Activated B cell treated with CpG ODN at 0.5 μM for 24 hours (primary cell): ENCODE measurements around the gene P2RX2. TPM values are rescaled to one million over a fixed set of nuclear protein-coding genes. Genes with fewer than 3 reads are reported as not detected.

Source experiments
- ATAC-seq: fragments of 200-7000 bp; cut with Tn5 transposase; one replicate; pipeline ENCODE4 v1.10.0; 2021; ENCODE audit warnings: low read depth, mild to moderate bottlenecking, moderate library complexity
- CTCF ChIA-PET: fragments of 350-600 bp; sonication (Branson Sonifier 250); formaldehyde crosslinking; loops from one replicate; lab custom pipeline; 2021; ENCODE audit warnings: antibody characterized with exemption; lab: Charles Lee
- POLR2A ChIA-PET: fragments of 350-600 bp; sonication (Branson Sonifier 250); formaldehyde crosslinking; loops from one replicate; lab custom pipeline; 2021; ENCODE audit warnings: antibody characterized with exemption; lab: Charles Lee
- DNase-seq: peaks from one replicate; pipeline ENCODE4 v3.0.0; 2022
- H3K27ac Mint-ChIP-seq: one replicate; pipeline ENCODE4 v1.8.0; 2020; ENCODE audit warnings: mixed read lengths
- H3K27me3 Mint-ChIP-seq: one replicate; pipeline ENCODE4 v1.8.0; 2021; ENCODE audit warnings: mixed read lengths
- H3K36me3 Mint-ChIP-seq: one replicate; pipeline ENCODE4 v1.8.0; 2021; ENCODE audit warnings: low read depth, mixed read lengths
- H3K4me1 Mint-ChIP-seq: one replicate; pipeline ENCODE4 v1.8.0; 2021; ENCODE audit warnings: mixed read lengths
- H3K4me3 Mint-ChIP-seq: one replicate; pipeline ENCODE4 v1.8.0; 2020; ENCODE audit warnings: mild to moderate bottlenecking, mixed read lengths
- H3K9me3 Mint-ChIP-seq: one replicate; pipeline ENCODE4 v1.8.0; 2020; ENCODE audit warnings: mixed read lengths
- intact Hi-C: fragments of 100-400 bp; cut with micrococcal nuclease; formaldehyde crosslinking; loops from one replicate; pipeline ENCODE4 v1.15.1; 2024
- total RNA-seq: library from RNA; stranded (reverse); gene quantifications from 2 replicates; pipeline ENCODE4 v1.2.3, GENCODE V29; 2022
- TF ChIP-seq, protein P1 (sequence below): fragments of 200-600 bp; IDR thresholded peaks from one replicate; pipeline ENCODE4 v1.8.0; 2022; ENCODE audit warnings: antibody characterized with exemption, mild to moderate bottlenecking

The P2RX2 gene
- total RNA-seq, 1 donor from 2014 or later: not detected

DNA sequence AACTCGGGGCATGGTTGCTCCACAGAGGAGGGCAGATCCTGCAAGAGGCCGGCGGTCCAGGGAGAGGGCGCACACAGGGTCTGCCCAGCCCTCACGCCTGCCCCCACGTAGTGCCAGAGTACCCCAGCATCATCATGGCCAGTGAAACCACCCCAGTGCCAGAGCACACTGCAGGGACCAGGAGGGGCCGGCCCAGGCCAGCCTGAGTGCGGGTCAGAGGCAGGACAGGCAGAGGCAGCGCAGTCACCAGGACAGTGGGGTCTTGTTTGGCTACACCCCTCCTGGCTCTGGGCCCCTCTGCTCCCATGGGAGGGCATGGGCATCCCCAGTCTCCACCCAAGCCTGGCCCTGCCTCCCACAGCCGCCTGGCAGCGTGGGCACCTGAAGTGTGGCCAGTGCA is 42.9 kb upstream of the P2RX2 start:
- CTCF ChIA-PET: no interaction called here
- no peak for ATAC-seq
- TF ChIP-seq, protein P1, sequence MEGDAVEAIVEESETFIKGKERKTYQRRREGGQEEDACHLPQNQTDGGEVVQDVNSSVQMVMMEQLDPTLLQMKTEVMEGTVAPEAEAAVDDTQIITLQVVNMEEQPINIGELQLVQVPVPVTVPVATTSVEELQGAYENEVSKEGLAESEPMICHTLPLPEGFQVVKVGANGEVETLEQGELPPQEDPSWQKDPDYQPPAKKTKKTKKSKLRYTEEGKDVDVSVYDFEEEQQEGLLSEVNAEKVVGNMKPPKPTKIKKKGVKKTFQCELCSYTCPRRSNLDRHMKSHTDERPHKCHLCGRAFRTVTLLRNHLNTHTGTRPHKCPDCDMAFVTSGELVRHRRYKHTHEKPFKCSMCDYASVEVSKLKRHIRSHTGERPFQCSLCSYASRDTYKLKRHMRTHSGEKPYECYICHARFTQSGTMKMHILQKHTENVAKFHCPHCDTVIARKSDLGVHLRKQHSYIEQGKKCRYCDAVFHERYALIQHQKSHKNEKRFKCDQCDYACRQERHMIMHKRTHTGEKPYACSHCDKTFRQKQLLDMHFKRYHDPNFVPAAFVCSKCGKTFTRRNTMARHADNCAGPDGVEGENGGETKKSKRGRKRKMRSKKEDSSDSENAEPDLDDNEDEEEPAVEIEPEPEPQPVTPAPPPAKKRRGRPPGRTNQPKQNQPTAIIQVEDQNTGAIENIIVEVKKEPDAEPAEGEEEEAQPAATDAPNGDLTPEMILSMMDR: no peak
- POLR2A ChIA-PET: no interaction called here
- no peak overlapping the region for H3K4me3 Mint-ChIP-seq
- H3K27me3 Mint-ChIP-seq: no peaks in the 10 kb centered on the region
- H3K4me1 Mint-ChIP-seq: no peaks in the 10 kb centered on the region
- intact Hi-C loops: no loop called here
- no peak for DNase-seq
- H3K9me3 Mint-ChIP-seq: no peaks in the 10 kb centered on the region
- H3K27ac Mint-ChIP-seq: no peak overlapping the region
- H3K36me3 Mint-ChIP-seq: peaks cover 54% of the 10 kb centered on the region

DNA sequence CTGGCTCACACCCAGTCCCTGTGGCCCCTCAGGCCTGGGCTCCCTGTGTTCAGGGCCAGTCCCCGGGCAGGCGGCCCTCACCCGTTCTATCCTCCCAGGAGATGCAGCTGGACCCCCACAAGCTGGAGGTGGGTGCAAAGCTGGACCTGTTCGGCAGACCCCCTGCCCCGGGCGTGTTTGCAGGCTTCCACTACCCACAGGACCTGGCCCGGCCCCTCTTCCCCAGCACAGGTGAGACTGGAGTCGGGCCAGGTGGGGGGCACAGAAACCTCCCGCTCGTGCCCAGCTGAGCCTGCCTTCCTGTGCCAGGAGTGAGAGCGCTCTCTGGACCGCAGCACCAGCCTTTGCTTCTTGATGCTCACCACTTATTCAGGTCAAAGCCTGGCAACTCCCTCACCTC is 41.9 kb upstream of the P2RX2 start:
- Mint-ChIP-seq H3K36me3 (peaks cover 54% of the 10 kb centered on the region), H3K4me1 (no peaks in the 10 kb centered on the region), H3K27me3 (no peaks in the 10 kb centered on the region), H3K27ac (no peak overlapping the region), H3K9me3 (no peaks in the 10 kb centered on the region), H3K4me3 (no peak overlapping the region)
- CTCF ChIA-PET: no interaction called here
- intact Hi-C loops: no loop called here
- ATAC-seq: no peak
- no peak for DNase-seq
- TF ChIP-seq, protein P1: no peak
- POLR2A ChIA-PET: no interaction called here

DNA sequence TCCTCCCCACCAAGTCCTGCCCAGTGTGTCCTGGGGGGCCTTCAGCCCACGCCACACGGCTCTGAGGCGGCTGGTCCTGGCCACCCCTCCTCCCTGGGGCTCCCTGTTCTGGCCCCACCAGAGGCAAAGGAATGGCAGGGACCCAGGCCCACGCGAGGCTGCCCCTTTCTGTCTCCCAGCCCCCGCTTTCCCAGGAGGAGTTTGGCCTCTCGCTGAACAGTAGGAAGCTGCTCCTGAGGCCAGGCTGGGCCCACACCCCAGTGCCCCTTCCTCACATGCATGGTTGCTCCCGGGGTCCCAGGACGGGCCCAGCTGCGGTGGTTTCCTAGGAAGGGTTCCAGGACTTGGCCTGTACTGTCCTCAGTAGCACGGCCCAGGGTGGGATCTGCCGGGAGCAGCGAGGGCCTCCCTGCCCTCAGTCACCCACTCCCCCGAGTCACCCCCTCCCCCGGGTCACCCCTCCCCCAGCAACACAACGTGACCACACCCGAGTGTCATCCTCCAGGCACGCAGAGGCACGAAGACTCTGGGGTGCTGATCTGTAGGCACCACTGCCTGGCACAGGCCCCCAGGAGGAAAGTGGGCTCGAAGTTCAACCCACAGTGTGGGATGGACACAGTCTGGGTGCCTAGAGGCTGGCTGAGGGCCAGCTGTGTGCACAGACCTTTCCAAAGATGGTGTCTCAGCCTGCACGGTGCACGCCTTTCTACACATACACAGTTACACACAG is 41.2 kb upstream of the P2RX2 start:
- DNase-seq (no peak), ATAC-seq (no peak)
- ChIA-PET CTCF (no interaction called here), POLR2A (no interaction called here)
- Mint-ChIP-seq H3K27me3 (no peaks in the 10 kb centered on the region), H3K4me1 (no peaks in the 10 kb centered on the region), H3K4me3 (no peak overlapping the region), H3K9me3 (no peaks in the 10 kb centered on the region), H3K27ac (no peak overlapping the region), H3K36me3 (peaks cover 54% of the 10 kb centered on the region)
- intact Hi-C loops: no loop called here
- TF ChIP-seq, protein P1: no peak

DNA sequence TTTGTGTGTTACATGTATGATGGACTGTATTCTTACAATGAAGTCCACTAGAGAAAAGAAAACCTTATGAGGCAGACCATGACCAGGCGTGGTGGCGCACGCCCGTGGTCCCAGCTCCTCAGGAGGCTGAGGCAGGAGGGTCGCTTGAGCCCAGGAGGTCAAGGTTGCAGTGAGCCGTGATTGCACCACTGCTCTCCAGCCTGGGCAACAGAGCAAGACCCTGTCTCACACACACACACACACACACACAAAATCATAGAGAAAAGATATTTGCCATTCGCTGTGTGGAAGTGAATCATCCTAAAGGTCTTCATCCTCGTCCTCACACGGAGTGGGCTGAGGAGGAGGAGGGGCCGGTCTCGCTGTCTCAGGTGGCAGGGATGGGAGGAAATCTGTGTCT is 40.5 kb upstream of the P2RX2 start:
- TF ChIP-seq, protein P1: no peak
- ChIA-PET POLR2A (no interaction called here), CTCF (no interaction called here)
- Mint-ChIP-seq H3K9me3 (no peaks in the 10 kb centered on the region), H3K4me1 (no peaks in the 10 kb centered on the region), H3K4me3 (no peak overlapping the region), H3K27me3 (no peaks in the 10 kb centered on the region), H3K27ac (no peak overlapping the region), H3K36me3 (peaks cover 55% of the 10 kb centered on the region)
- intact Hi-C loops: no loop called here
- ATAC-seq (no peak), DNase-seq (no peak)

DNA sequence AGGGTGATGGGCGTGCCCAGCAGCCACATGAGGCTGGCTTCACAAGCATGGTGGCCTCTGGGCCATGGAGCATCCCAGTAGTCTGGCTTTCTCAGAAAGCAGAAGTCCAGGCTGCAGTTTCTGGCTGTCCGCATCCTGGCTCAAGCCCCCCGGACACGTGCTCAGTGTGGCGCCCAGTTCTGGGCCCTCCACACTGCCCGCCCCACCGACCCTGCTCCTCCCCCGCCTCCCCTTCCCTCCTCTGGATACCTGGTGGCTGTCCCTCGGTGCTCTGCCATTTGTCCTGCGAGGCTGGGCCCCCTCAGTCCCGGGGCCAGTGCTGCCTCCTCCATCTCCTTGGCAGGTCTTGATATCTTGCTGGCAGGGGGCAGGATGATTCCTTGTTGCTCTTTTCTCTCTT is 39.8 kb upstream of the P2RX2 start:
- H3K9me3 Mint-ChIP-seq: no peaks in the 10 kb centered on the region
- H3K27me3 Mint-ChIP-seq: no peaks in the 10 kb centered on the region
- no peak for DNase-seq
- H3K4me3 Mint-ChIP-seq: no peak overlapping the region
- no peaks in the 10 kb centered on the region for H3K4me1 Mint-ChIP-seq
- intact Hi-C loops: no loop called here
- H3K36me3 Mint-ChIP-seq: peaks cover 54% of the 10 kb centered on the region
- H3K27ac Mint-ChIP-seq: no peak overlapping the region
- TF ChIP-seq, protein P1: no peak
- ChIA-PET CTCF (no interaction called here), POLR2A (no interaction called here)
- ATAC-seq: no peak
